Stimulated activated naive CD8-positive, alpha-beta T cell treated with anti-CD3 and anti-CD28 coated beads, Interleukin-15, Interleukin-2, amounts not matched to agents 100 ng/mL and 50 ng/mL, for 24 hours (primary cell): ENCODE results near the gene RABL6.
A peak's percentile ranks its signal among the peaks of the same experiment; 100 is the strongest.
"Not testable (repeated sequence)": the region's sequence is repeated elsewhere in the genome, so short reads cannot be mapped to it uniquely, and the experiment has no call there.

Experiments used
- H3K27ac Mint-ChIP-seq: one replicate; pipeline ENCODE4 v1.8.0; 2021; ENCODE audit warnings: mild to moderate bottlenecking, mixed read lengths
- H3K27me3 Mint-ChIP-seq: one replicate; pipeline ENCODE4 v1.8.0; 2021; ENCODE audit warnings: mixed read lengths
- H3K36me3 Mint-ChIP-seq: one replicate; pipeline ENCODE4 v1.8.0; 2021; ENCODE audit warnings: low read depth, mixed read lengths
- H3K4me1 Mint-ChIP-seq: one replicate; pipeline ENCODE4 v1.8.0; 2021; ENCODE audit warnings: low read depth, mixed read lengths
- H3K4me3 Mint-ChIP-seq: one replicate; pipeline ENCODE4 v1.8.0; 2021; ENCODE audit warnings: mild to moderate bottlenecking, mixed read lengths
- H3K9me3 Mint-ChIP-seq: one replicate; pipeline ENCODE4 v1.8.0; 2021; ENCODE audit warnings: mixed read lengths

The RABL6 gene

GRCh38 chr9:136807281-136808074 is at the start of gene RABL6:
Gene RABL6 (plus strand): TSS chr9:136807948. CDS start chr9:136808197, 249 bp downstream.
- peak within 1 kb of the TSS; percentile 89 for H3K4me3 Mint-ChIP-seq
- H3K4me1 Mint-ChIP-seq = peaks cover 35% of the 10 kb centered on the region
- peaks cover 32% of the 10 kb centered on the region for H3K36me3 Mint-ChIP-seq
- H3K27ac Mint-ChIP-seq = peak within 1 kb of the TSS; percentile 88
- H3K27me3 Mint-ChIP-seq = no peaks in the 10 kb centered on the region
- H3K9me3 Mint-ChIP-seq = no peaks in the 10 kb centered on the region

GRCh38 chr9:136759001-136759400 is 48.7 kb upstream of the RABL6 start:
- H3K4me3 Mint-ChIP-seq = no peak overlapping the region
- peaks cover 3% of the 10 kb centered on the region for H3K27me3 Mint-ChIP-seq
- H3K4me1 Mint-ChIP-seq = peaks cover 4% of the 10 kb centered on the region
- no peaks in the 10 kb centered on the region for H3K9me3 Mint-ChIP-seq
- no peaks in the 10 kb centered on the region for H3K36me3 Mint-ChIP-seq
- no peak overlapping the region for H3K27ac Mint-ChIP-seq

GRCh38 chr9:136759436-136760325 is 48.1 kb upstream of the RABL6 start:
- Mint-ChIP-seq H3K9me3 (no peaks in the 10 kb centered on the region), H3K4me1 (peaks cover 4% of the 10 kb centered on the region), H3K27me3 (peaks cover 3% of the 10 kb centered on the region), H3K4me3 (no peak overlapping the region), H3K36me3 (no peaks in the 10 kb centered on the region), H3K27ac (no peak overlapping the region)

GRCh38 chr9:136760424-136760823 is 47.3 kb upstream of the RABL6 start:
- Mint-ChIP-seq H3K27ac (no peak overlapping the region), H3K4me3 (no peak overlapping the region), H3K27me3 (peaks cover 3% of the 10 kb centered on the region), H3K36me3 (no peaks in the 10 kb centered on the region), H3K4me1 (peaks cover 5% of the 10 kb centered on the region), H3K9me3 (no peaks in the 10 kb centered on the region)

GRCh38 chr9:136760834-136761544 is 46.8 kb upstream of the RABL6 start:
- H3K27me3 Mint-ChIP-seq, H3K36me3 Mint-ChIP-seq, H3K9me3 Mint-ChIP-seq, H3K27ac Mint-ChIP-seq, H3K4me3 Mint-ChIP-seq: not testable (repeated sequence)
- H3K4me1 Mint-ChIP-seq = peaks cover 10% of the 10 kb centered on the region

- no peak overlapping the region for H3K27ac Mint-ChIP-seq
- no peaks in the 10 kb centered on the region for H3K9me3 Mint-ChIP-seq
- H3K27me3 Mint-ChIP-seq = no peaks in the 10 kb centered on the region
- H3K4me1 Mint-ChIP-seq = peaks cover 14% of the 10 kb centered on the region
- no peak overlapping the region for H3K4me3 Mint-ChIP-seq
- H3K36me3 Mint-ChIP-seq = no peaks in the 10 kb centered on the region
These were observed 46.2 kb upstream of the RABL6 start for GRCh38 chr9:136761545-136761981.

- Mint-ChIP-seq H3K36me3 (no peaks in the 10 kb centered on the region), H3K27me3 (peaks cover 3% of the 10 kb centered on the region), H3K4me1 (peaks cover 21% of the 10 kb centered on the region), H3K4me3 (no peak overlapping the region), H3K27ac (no peak overlapping the region), H3K9me3 (no peaks in the 10 kb centered on the region)
These were observed 45.5 kb upstream of the RABL6 start for GRCh38 chr9:136762221-136762691.

GRCh38 chr9:136762915-136763648 is 44.7 kb upstream of the RABL6 start:
- H3K27ac Mint-ChIP-seq = no peak overlapping the region

GRCh38 chr9:136763649-136764035 is 44.1 kb upstream of the RABL6 start:
- peaks cover 21% of the 10 kb centered on the region for H3K4me1 Mint-ChIP-seq
- no peak overlapping the region for H3K4me3 Mint-ChIP-seq
- H3K27ac Mint-ChIP-seq = no peak overlapping the region
- H3K27me3 Mint-ChIP-seq = peaks cover 8% of the 10 kb centered on the region
- no peaks in the 10 kb centered on the region for H3K9me3 Mint-ChIP-seq
- no peaks in the 10 kb centered on the region for H3K36me3 Mint-ChIP-seq

More at GRCh38 chr9:136762915-136763648, 44.7 kb upstream of the RABL6 start:
- peaks cover 21% of the 10 kb centered on the region for H3K4me1 Mint-ChIP-seq
- no peaks in the 10 kb centered on the region for H3K36me3 Mint-ChIP-seq
- no peaks in the 10 kb centered on the region for H3K9me3 Mint-ChIP-seq
- H3K4me3 Mint-ChIP-seq = no peak overlapping the region
- H3K27me3 Mint-ChIP-seq = peaks cover 8% of the 10 kb centered on the region

GRCh38 chr9:136764301-136764891 is 43.4 kb upstream of the RABL6 start, which contains the start of gene LCN15:
Gene LCN15 (minus strand): TSS chr9:136764518. CDS start chr9:136764488, 30 bp downstream.
- no peaks in the 10 kb centered on the region for H3K36me3 Mint-ChIP-seq
- H3K4me3 Mint-ChIP-seq = no peak within 1 kb of the TSS
- H3K4me1 Mint-ChIP-seq = peaks cover 21% of the 10 kb centered on the region
- no peak within 1 kb of the TSS for H3K27ac Mint-ChIP-seq
- no peaks in the 10 kb centered on the region for H3K9me3 Mint-ChIP-seq
- H3K27me3 Mint-ChIP-seq = peaks cover 8% of the 10 kb centered on the region

GRCh38 chr9:136765041-136765440 is 42.7 kb upstream of the RABL6 start:
- H3K27me3 Mint-ChIP-seq = peaks cover 8% of the 10 kb centered on the region
- H3K27ac Mint-ChIP-seq = no peak overlapping the region
- H3K9me3 Mint-ChIP-seq = no peaks in the 10 kb centered on the region
- H3K4me3 Mint-ChIP-seq = no peak overlapping the region
- H3K36me3 Mint-ChIP-seq = no peaks in the 10 kb centered on the region
- peaks cover 21% of the 10 kb centered on the region for H3K4me1 Mint-ChIP-seq

- peaks cover 19% of the 10 kb centered on the region for H3K4me1 Mint-ChIP-seq
- H3K27ac Mint-ChIP-seq, H3K9me3 Mint-ChIP-seq, H3K36me3 Mint-ChIP-seq, H3K4me3 Mint-ChIP-seq, H3K27me3 Mint-ChIP-seq: not testable (repeated sequence)
These were observed 41.9 kb upstream of the RABL6 start for GRCh38 chr9:136765745-136766409.

- H3K4me1 Mint-ChIP-seq = peaks cover 17% of the 10 kb centered on the region
- not testable (repeated sequence) for H3K27me3 Mint-ChIP-seq, H3K9me3 Mint-ChIP-seq, H3K36me3 Mint-ChIP-seq
- H3K27ac Mint-ChIP-seq = peak overlapping the region; percentile 84
- H3K4me3 Mint-ChIP-seq = peak overlapping the region; percentile 36
These were observed 41.2 kb upstream of the RABL6 start for GRCh38 chr9:136766410-136767120.
